Activated CD8-positive, alpha-beta T cell treated with anti-CD3 and anti-CD28 coated beads, Interleukin-2, amount 10 ng/mL, durations not matched to agents 7 days and 5 days (primary cell): ENCODE measurements around the gene ZCWPW2. TPM values are rescaled to one million over a fixed set of nuclear protein-coding genes. Genes with fewer than 3 reads are reported as not detected.

Experiments used
- total RNA-seq, 2 experiments: library from RNA; stranded (reverse); gene quantifications; one replicate each; pipeline ENCODE4 v1.2.3, GENCODE V29; 2021

The ZCWPW2 gene
- total RNA-seq, 2 experiments from 2014 or later, result 0.31 to 0.42 TPM

Other genes starting within 250 kb of the ZCWPW2 start
- 10 to 100 TPM; 16.8 to 20.8 TPM for gene CMC1, start 107.1 kb upstream of the ZCWPW2 start, total RNA-seq
- gene AZI2, start 103 bp downstream of the ZCWPW2 start, total RNA-seq, result 10 to 100 TPM; 52.0 to 55.3 TPM